COR-L47 (cell line): ENCODE data around the gene MPG.

Experiments
- DNase-seq: peaks from one replicate; lab custom pipeline; 2025; lab: John Stamatoyannopoulos, UW

The MPG gene

DNA sequence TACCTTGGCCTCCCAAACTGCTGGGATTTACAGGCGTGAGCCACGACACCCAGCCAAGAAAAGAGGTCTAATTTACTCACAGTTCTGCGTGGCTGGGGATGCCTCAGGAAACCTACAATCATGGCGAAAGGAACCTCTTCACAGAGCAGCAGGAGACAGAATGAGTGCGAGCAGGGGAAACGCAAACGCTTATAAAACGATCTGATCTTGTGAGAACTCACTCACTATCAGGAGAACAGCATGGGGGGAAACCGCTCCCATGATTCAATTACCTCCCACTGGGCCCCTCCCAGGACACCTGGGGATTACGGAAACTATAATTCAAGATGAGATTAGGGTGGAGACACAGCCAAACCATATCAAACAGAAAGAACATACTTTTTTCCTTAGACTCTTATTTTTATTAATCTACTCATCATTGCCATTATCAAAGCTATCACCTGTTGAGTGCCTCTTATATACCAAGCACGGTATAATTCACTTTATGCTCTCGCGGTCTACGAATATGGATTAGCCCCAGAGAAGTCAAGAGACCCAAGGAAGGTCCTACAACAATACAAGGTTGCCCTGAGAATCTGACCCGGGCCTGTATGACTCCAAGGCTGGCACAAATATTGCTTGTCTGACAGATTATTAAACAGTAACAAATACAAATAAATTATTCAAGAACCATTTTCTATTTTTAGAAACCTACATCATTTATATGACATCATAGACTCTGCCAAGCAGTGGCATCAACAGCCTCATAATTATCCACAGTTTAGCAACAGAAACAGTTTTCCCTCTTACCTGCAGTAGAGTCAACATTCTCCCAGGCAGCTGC, 27.0 kb upstream of the MPG start:
- DNase-seq, result no peak

DNA sequence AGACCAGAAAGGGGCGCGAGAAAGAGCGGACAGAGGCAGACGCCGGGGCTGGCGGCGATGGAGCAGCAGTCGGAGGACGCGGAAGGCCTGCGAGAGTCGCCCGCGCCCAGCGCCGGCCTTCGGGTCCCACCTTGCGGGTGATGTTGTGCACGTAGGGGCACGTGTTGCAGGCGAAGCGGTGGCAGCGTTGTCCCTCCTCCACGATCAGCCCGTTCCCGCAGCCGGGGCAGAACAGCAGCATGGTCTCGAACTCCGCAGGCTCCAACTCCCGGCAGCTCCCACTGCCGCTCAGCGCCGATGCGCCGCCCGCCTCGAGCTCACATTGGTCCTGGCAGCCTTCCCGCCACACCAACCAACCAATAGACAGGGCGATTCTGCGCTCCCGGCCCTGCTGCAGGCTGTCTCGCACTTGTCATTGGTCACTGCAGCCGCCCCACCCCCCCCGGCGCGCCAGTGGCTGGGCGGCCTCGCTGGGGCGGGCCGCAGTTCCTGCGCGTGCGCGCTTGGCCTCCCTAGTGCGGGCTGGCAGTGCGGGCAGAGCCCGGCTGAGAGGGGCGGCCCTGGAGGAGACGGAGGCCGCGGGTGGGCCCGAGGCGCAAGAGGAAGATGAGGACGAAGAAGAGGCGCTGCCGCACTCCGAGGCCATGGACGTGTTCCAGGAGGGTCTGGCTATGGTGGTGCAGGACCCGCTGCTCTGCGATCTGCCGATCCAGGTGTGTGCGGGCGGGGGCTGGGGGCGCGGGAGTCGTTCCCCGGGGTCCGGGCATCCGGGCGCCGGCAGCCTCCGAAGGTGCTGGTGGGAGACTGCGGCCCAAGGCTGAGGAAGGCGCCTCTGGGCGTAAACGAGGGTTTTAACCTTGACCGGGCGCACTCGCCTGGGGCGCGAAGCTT, 24.4 kb upstream of the MPG start, which contains the start of the genes POLR3K and SNRNP25:
Gene POLR3K, minus strand, starts transcription at position 263 of the 891 bp plus-strand sequence. Its CDS starts 22 bp downstream, at position 241.
Gene SNRNP25, plus strand, starts transcription at position 483 of the 891 bp plus-strand sequence. Its CDS starts 189 bp downstream, at position 672.
- peak; percentile 98 for DNase-seq

DNA sequence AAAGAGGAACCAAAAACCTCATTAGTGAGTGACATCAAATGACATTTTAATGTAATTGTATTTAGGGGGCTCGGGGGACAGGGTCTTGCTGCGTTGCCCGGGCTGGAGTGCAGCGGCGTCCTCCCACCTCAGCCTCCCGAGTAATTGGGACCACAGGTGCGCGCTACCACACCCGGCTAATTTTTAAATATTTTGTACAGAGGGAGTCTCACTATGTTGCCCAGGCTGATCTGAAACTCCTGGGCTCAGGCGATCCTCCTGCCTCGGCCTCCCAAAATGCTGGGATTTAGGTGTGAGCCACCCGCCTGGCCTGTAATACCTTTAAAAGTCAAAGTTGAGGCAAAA, 23.8 kb upstream of the MPG start:
- no peak for DNase-seq

DNA sequence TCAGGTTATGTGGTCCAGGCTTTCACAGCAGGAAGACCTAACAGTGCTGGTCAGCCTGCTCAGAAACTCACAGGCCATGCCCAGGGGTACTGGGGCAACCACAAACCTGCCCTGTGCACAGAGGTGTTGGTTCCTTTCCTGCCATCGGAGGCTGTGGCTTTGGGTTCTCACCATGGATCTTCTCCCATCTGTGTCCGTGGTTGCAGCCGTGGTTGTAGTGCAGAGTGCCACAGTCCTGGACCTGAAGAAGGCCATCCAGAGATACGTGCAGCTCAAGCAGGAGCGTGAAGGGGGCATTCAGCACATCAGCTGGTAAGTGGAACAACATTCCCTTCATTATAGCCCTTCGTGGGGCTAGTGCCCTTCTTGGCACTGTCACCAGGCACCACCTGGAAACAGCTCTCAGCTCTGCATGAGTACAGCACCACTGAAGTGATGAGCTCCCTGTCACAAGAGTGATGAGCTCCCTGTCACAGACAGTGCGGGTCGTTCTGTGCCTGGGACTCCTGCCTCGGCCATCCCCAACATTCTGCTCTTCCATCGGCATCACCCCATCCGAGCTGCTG, 22.4 kb upstream of the MPG start:
- no peak for DNase-seq

DNA sequence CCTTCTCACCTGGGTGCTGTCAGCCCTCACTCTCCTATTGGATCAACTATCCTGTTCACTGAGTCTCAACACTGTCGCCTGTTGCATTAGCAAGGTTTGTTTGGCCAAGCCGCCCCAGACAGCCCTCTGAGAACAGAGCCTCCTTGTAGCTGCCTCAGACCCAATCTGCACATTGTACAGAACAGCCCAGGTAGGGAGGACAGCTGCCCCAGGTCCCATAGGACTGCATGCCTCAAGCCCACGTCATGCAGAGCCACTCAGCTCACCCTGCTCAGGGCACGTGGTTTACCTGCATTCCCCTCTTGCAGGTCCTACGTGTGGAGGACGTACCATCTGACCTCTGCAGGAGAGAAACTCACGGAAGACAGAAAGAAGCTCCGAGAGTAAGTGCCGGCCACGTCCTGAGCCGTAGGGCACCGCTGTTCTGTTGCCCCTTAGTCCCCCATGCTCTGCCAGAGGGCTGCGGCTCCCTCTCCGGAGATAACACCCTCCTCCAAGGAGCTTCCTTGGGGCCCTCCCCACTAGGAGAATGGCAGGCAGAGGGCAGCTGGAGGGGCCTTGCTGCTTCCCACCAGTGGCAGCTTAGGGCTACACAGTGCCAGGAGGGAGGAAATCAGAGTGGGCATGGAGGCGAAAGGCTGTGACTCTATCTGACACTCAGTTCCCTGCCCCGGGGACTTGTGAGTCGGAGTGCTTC, 21.6 kb upstream of the MPG start:
- no peak for DNase-seq

DNA sequence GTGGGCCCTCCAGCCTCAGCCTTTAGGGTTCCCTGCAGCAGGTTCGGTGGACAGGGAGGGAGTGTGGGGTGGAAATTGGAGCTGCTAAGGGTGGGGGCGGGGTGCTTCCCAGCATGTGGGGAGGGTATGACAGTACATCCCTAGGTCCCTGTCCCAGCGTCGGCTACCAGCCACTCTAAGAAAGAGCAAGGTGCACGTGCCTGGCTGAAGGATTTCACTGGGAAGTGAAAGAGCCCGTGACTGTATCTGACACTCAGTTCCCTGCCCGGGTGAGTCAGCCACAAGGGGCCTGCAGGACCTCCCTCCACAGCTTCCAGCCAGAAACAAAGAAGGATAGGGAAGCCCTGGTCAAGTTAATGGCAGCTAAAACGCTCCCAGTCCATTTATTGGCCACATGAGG, 20.3 kb upstream of the MPG start:
- no peak for DNase-seq

DNA sequence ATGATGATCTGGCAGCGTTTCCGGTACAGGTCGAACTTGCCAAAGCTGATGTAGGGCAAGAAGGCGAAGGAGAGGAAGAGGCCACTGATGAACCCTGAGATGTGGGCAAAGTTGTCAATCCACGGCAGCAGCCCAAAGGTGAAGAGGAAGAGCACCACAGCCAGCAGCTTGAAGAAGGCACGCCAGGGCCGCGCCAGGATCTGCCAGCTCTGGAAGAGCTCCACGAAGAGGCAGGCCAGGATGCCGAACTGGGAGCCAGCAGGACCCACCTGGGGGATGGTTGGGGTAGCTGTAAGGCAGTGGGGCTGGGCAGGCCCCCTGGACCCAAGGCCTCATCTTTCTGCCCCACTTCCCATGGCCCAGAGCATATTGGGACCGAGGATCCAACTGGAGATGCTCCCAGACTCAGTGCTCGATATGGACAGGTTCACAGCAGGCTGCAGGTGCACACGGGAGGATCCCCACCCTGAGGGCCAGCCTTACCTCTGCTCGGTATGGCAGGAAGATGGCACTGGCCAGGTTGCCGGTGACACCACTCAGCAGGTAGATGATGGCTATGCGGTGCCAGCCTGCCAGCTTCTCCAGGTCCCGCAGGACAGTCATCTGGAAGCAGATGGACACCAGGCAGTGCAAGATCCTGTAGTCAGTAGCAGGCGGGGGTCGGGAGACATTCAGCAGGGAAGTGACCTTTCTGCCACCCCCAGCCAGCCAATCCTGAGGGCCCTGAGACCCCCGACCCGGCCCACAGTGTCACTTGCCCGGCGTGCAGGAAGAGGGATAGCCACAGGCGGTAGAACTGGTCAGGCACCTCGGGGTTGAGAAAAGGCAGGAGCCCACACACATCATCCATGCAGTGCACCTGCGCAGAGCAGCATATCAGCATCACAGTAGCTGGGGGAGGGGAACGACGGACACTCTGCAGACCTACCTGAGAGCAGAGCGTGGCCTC, 19.3 kb upstream of the MPG start:
- DNase-seq, result no peak

DNA sequence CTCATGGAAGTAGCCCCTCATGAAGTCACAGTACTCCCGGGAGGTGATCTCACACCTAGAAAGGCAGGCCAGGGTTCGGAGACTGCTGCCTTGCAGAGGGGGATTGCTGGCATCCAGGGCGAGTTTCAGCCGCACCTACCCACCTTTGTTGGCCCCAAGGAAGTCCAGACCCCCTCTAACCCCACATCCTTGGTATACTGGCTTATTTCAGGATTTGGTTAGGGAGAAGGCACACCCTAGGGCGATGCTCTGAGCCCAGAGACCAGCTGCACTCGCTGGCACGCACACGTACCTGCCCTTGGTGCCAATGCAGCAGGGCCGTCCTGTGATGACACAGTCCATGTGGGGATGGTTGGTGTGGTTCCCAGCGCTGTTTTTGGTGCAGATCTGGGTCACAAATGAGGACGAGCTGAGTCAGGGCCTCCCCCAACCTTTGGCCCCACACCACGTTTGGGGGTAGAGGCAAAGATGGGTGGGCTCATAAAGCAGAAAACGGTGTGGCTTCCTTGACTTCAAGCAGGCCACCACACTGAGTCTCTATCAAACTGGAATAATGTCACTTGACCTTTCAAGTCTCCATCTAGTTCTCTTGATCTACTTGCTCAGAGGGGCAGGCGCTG, 18.5 kb upstream of the MPG start:
- DNase-seq, result no peak

DNA sequence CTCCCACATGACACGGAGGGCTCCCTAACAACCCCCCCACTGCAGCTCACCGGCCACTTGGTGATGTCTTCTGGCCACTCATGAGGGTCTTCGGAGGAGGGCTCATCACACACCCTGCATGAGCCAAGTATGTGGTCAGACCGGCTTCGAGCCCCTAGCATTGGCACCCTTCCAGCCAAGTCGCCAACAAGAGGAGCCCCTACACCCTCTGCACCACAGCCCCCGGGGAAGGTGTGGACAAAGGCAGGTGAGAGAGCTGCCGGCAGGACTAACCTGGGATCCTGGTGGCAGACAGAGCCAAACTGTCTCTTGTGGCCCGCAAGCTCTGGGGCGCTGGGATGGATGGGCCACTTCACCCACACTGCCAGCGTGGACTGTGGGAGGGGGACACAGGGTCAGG, 17.9 kb upstream of the MPG start:
- DNase-seq, result no peak

DNA sequence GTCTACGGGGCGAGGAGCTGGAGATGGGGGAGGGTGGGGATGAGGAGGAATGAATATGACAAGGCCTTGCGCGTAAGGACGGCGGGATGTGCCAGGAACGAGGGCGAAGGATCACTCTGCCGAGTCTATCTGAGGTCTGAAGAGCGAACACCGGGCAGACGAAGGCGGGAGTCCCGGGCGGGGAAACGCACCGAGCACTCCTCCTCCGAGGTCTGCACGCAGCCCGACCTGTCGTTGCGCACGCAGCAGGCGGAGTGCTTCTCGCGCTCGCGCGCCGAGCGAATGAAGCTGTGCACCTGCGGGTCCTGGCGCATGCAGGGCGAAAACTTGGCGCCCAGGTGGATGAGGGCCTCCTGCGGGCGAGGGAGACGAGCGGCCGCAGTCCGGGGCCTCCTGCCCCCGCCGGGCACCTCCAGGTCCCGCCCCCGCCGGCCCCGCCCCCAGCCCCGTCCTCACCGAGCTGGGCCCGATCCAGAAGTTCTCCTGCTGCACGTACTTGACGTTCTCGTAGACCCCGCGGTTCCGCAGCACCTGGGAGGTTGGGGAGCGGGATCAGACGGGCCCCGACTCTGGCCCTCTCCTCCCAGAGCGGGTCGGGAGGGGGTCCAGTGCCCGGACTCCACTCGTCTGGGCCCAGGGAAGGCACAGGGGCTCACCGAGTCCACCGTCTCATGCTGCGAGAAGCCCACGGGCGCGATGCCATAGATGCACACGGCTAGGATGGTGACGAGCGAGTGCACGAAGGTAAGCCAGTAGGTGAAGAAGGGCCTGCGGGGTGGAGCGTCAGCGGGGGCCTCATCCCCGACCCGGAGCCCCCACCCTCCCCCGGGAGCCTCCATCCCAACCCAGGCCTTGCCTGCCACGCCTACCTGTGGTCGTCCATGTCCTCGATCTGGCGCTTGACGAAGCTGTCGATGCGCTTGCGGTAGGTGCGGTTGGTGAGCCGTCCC, 16.8 kb upstream of the MPG start:
- DNase-seq, result no peak

DNA sequence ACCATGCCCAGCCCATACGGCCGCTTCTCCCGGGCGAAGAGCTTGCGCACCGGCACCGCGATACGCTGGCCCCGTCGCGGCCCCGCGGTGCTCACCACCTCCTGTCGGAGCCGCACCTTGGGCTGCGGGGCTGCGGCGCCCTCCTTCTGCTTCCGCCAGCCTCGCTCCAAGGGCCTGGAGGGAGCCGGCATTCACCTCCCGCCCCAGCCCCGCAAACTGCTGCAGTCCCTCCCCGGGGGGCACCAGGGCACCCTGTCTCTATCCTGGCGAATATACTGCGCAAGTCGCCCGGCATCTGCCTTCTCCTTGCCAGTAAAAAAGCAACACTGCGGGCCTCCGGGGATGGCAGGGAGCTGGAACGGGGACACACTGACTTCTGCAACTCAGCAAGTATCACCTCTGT, 16.1 kb upstream of the MPG start:
- DNase-seq, result no peak

DNA sequence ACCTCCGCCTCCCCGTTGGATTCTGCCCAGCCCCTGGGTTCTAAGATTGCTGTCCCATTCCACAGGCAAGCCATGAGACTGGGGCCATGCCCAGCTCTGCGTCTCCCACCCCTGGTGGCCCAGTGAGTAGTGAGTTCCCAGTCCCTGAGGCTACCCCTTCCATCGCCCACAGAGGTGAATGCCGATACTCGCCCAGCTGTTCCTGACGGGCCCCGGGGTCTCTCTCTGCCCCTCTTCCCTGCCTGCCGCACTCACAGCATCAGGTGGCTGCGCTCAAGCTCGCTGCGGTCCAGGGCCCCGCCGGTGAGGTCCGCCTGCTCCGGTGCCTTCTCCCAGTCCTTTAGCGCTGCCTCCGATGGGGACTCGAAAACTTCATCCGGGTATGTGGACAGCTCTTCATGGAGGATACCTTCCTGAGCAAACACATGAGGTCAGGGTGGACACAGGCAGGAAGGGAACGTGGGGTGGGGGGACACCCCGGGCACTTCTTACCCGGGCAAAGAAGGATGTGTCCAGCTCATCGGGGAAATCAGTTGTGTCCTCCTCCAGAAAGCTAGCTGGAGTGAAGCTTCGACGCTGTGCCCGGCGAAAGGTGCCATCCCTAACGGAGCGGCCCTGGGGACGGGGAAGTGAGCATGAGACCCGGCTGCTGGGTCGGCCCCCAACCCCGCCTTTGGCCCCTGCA, 15.6 kb upstream of the MPG start:
- DNase-seq, result no peak

DNA sequence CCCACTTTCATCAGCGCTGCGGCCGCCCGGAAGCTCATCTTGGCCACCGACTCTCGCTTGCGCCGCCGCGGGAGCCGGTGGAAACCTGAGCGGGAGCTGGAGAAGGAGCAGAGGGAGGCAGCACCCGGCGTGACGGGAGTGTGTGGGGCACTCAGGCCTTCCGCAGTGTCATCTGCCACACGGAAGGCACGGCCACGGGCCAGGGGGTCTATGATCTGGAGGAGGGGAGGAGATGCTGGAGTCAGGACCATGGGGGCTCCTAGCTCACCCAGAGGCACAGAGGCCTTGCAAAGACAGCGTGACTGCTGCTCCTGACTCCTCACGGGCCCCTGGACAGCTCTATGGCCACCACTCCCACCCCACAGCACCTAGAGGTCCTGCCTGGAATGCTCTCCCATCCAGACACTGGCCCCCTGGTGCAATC, 15.0 kb upstream of the MPG start:
- DNase-seq, result no peak

DNA sequence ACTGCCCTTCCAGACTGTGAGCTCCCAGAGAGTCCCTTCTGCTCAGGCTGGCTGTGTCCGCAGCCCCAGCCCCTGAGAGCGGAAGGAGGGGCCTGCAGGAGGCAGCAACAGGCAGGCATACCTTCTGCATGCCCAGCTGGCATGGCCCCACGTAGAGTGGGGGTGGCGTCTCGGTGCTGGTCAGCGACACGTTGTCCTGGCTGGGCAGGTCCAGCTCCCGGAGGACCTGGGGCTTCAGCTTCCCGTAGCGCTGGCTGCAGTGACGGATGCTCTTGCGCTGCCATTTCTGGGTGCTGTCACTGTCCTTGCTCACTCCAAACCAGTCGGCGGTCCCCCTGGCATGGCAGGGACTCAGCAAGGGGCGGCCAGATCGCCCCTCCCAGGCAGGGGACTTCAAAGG, 14.6 kb upstream of the MPG start:
- no peak for DNase-seq

DNA sequence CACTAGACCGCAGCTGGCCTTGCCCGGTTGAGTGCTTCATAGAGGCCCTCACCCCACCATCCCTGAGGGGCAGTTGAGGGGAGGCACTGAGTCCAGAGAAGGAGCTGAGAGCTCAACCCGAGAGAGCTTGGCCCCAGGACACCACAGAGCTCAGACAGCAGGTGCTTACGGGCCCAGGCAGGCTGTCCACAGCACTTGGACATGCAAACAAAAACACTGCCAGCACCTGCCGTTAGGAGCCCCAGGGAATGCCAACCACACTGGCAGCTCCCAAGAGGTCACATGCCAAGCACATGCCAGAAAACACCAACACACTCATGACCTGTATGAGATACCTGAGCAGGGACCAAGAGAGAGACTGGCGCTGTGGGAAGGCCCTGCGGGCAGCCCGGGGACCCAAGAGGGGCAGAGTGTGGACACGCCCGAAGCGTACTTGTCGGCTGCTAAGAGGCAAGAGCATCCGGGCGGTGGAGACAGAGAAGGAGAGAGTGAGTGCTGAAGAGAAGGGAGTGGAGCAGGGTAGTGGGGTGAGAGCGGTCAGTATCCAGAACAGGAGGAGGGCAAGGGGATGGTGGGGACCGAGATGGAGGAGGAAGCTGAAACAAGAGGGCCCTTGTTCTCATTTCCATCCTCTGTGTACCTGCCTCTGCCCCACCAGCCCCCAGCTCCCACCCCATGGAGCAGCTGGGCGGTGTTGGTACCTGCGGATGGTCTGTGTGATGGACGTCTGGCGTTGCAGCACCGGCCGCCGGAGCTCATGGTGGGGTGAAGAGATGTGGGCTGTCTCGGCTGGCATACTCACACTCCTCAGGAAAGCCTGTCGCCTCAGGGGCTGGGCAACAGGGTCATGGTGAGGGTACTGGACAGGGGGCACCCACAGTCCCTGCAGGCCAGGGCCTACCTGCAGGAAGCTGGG, 13.8 kb upstream of the MPG start:
- peak; percentile 39 for DNase-seq

DNA sequence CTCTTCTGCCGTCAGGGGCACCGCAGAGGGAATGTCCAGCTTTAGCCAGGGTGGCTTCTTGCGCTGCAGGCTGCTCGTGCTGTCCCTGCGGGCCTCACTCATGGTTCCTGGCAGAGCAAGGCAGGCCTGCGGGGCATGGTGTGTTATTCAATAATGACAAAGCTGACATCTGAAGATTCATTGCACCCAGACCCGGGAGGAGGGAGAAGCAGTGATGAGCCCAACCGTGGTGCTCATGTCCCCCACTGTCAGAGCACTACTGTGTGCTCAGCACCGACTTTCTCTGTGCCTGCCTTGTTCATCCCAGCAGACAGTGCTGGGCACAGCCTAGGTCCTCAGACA, 13.1 kb upstream of the MPG start:
- DNase-seq, result no peak

DNA sequence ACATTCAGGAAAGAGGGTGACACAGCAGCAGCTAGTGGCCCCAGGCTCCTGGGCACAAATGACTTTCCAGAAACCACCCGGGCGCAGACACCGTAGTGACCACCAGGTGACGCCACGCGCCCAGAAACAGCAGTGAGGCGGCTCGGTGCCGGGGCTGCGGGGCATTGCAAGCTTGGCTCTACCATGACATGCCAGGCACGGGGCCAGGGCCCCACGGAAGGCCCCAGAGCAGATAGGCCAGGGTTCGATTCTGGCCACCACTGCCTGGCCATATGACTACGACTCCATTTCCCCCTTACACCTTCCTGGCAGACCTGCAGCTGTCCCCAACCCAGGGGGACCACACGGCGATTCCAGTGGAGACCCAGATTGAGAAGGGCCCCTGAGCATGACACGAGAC, 12.3 kb upstream of the MPG start:
- DNase-seq, result peak; percentile 68
